ENCODE measurements around the gene HBEGF.

- TF ChIP-seq CTCF (IDR thresholded peaks at IDR 0.05; ENCODE audit: borderline replicate concordance, extremely low read depth, low read length, poor library complexity, severe bottlenecking), result no peak
- TF ChIP-seq EZH2 (IDR thresholded peaks at IDR 0.05; ENCODE audit: borderline replicate concordance, low read depth, low read length, severe bottlenecking), result no peak
These were observed 1.7 kb upstream of the HBEGF start for GRCh38 chr5:140348104-140348503.

Measured in DND-41 (cell line).